GM21825 (cell line): ENCODE data around the gene ANKRD55.
"Not testable (repeated sequence)": the region's sequence is repeated elsewhere in the genome, so short reads cannot be mapped to it uniquely, and the experiment has no call there.

Experiments used
- ATAC-seq: cut with Tn5 transposase; IDR thresholded peaks from one replicate; pipeline ENCODE4 v1.9.1; 2021; ENCODE audit warnings: mild to moderate bottlenecking, moderate library complexity; ENCODE audit not compliant: unreplicated experiment

The ANKRD55 gene

GRCh38 chr5:56253924-56254323 lies 20.8 kb upstream of the ANKRD55 start:
- ATAC-seq, result no peak

- ATAC-seq, result no peak
Measured at GRCh38 chr5:56253126-56253525, 20.0 kb upstream of the ANKRD55 start.

GRCh38 chr5:56251918-56252553 lies 18.9 kb upstream of the ANKRD55 start:
- ATAC-seq, result no peak

GRCh38 chr5:56251440-56251839 lies 18.3 kb upstream of the ANKRD55 start:
- no peak for ATAC-seq

- no peak for ATAC-seq
Measured at GRCh38 chr5:56250011-56250410, 16.9 kb upstream of the ANKRD55 start.

- ATAC-seq, result not testable (repeated sequence)
Measured at GRCh38 chr5:56249085-56249484, 16.0 kb upstream of the ANKRD55 start.

GRCh38 chr5:56247592-56247991 lies 14.5 kb upstream of the ANKRD55 start:
- no peak for ATAC-seq

GRCh38 chr5:56246769-56247168 lies 13.6 kb upstream of the ANKRD55 start:
- ATAC-seq, result no peak

GRCh38 chr5:56245481-56245880 lies 12.4 kb upstream of the ANKRD55 start:
- no peak for ATAC-seq

GRCh38 chr5:56244627-56245026 lies 11.5 kb upstream of the ANKRD55 start:
- no peak for ATAC-seq

GRCh38 chr5:56242271-56242670 lies 9.1 kb upstream of the ANKRD55 start:
- not testable (repeated sequence) for ATAC-seq

- no peak for ATAC-seq
Measured at GRCh38 chr5:56232538-56232937, 592 bp downstream of the ANKRD55 start.

GRCh38 chr5:56230576-56230975 lies 2.6 kb downstream of the ANKRD55 start:
- ATAC-seq, result no peak

GRCh38 chr5:56229111-56229510 lies 4.0 kb downstream of the ANKRD55 start:
- ATAC-seq, result no peak

- no peak for ATAC-seq
Measured at GRCh38 chr5:56228631-56229030, 4.5 kb downstream of the ANKRD55 start.

- ATAC-seq, result no peak
Measured at GRCh38 chr5:56227691-56228090, 5.4 kb downstream of the ANKRD55 start.

- ATAC-seq, result not testable (repeated sequence)
Measured at GRCh38 chr5:56223298-56223697, 9.8 kb downstream of the ANKRD55 start.

GRCh38 chr5:56221601-56222000 lies 11.5 kb downstream of the ANKRD55 start:
- not testable (repeated sequence) for ATAC-seq

GRCh38 chr5:56215019-56215830 lies 17.9 kb downstream of the ANKRD55 start:
- ATAC-seq, result no peak

GRCh38 chr5:56213886-56214535 lies 19.1 kb downstream of the ANKRD55 start:
- ATAC-seq, result not testable (repeated sequence)

- ATAC-seq, result no peak
Measured at GRCh38 chr5:56212130-56212879, 20.8 kb downstream of the ANKRD55 start.
